HepG2 (cell line): ENCODE measurements around the gene YY1. TPM values are rescaled to one million over a fixed set of nuclear protein-coding genes. Genes with fewer than 3 reads are reported as not detected.

Experiments used
- ARID2 ChIP-seq: sonication (generic); formaldehyde crosslinking; IDR thresholded peaks from 2 replicates; pipeline ENCODE4 v1.8.1; 2022; ENCODE audit warnings: mild to moderate bottlenecking, missing genetic modification reagents, borderline replicate concordance
- CHCHD3 ChIP-seq: sonication (generic); formaldehyde crosslinking; IDR thresholded peaks from 2 replicates; pipeline ENCODE4 v1.8.0; 2022; ENCODE audit warnings: mild to moderate bottlenecking, missing genetic modification reagents, moderate library complexity
- GMEB1 ChIP-seq: sonication (generic); formaldehyde crosslinking; IDR thresholded peaks from 2 replicates; pipeline ENCODE4 v1.5.1; 2020; ENCODE audit warnings: missing genetic modification reagents, mild to moderate bottlenecking, borderline replicate concordance
- PPARG ChIP-seq: conservative IDR thresholded peaks from 2 replicates; pipeline ENCODE4 v1.6.1; 2016; ENCODE audit warnings: missing biosample characterization, missing genetic modification reagents
- RFXAP ChIP-seq: sonication (generic); formaldehyde crosslinking; IDR thresholded peaks from 2 replicates; pipeline ENCODE4 v1.4.0; 2020; ENCODE audit warnings: missing genetic modification reagents, borderline replicate concordance
- UBTF ChIP-seq: sonication (generic); formaldehyde crosslinking; IDR thresholded peaks from 2 replicates; pipeline ENCODE4 v1.4.0; 2020; ENCODE audit warnings: mild to moderate bottlenecking, missing genetic modification reagents
- ZBTB14 ChIP-seq: sonication (generic); formaldehyde crosslinking; IDR thresholded peaks from 2 replicates; pipeline ENCODE4 v1.4.0; 2020; ENCODE audit warnings: missing genetic modification reagents
- ZIK1 ChIP-seq: sonication (generic); formaldehyde crosslinking; IDR thresholded peaks from 2 replicates; pipeline ENCODE4 v1.5.0; 2020; ENCODE audit warnings: mild to moderate bottlenecking, low read depth, missing genetic modification reagents, borderline replicate concordance
- ZNF276 ChIP-seq: sonication (generic); formaldehyde crosslinking; IDR thresholded peaks from 2 replicates; pipeline ENCODE4 v1.4.0; 2020; ENCODE audit warnings: mild to moderate bottlenecking, low read depth, missing genetic modification reagents
- ZNF446 ChIP-seq: sonication (generic); formaldehyde crosslinking; IDR thresholded peaks from 2 replicates; pipeline ENCODE4 v1.5.0; 2020; ENCODE audit warnings: mild to moderate bottlenecking, missing genetic modification reagents
- ZNF772 ChIP-seq: sonication (generic); formaldehyde crosslinking; IDR thresholded peaks from 2 replicates; pipeline ENCODE4 v1.5.0; 2020; ENCODE audit warnings: mild to moderate bottlenecking, missing genetic modification reagents
- ZNF777 ChIP-seq: sonication (generic); formaldehyde crosslinking; IDR thresholded peaks from 2 replicates; pipeline ENCODE4 v1.4.0; 2020; ENCODE audit warnings: missing genetic modification reagents
- ZNF878 ChIP-seq: sonication (generic); formaldehyde crosslinking; IDR thresholded peaks from 2 replicates; pipeline ENCODE4 v1.8.1; 2023; ENCODE audit warnings: mild to moderate bottlenecking, missing genetic modification reagents, moderate library complexity
- polyA plus RNA-seq, 8 experiments: library from polyadenylated mRNA; depleted of rRNA in 3 of 8; stranded (reverse) in 7 of 8; unstranded in 1 of 8; fragments of >200 nt; fragmentation: Illumina TruSeq in 4 of 8; extraction: Trizol in 4 of 8; gene quantifications; 2 replicates each; pipeline versions ENCODE4 v1.2.1 to v1.2.3, GENCODE V29; 2011 to 2016; ENCODE audit warnings: low read depth in 4 of 8, missing spikeins in 1 of 8, mixed read lengths in 1 of 8; ENCODE audit not compliant: insufficient read depth in 1 of 8
- total RNA-seq, 5 experiments: library from RNA; depleted of rRNA; stranded (reverse); fragments of >200 nt; fragmentation: Illumina TruSeq; extraction: Trizol; gene quantifications; 2 replicates each; pipeline ENCODE4 v1.2.3, GENCODE V29; 2016; ENCODE audit warnings: low read depth in 1 of 5
- TF ChIP-seq, protein P1 (sequence below): sonication (generic); formaldehyde crosslinking; IDR thresholded peaks from 2 replicates; pipeline ENCODE4 v1.4.0; 2020; ENCODE audit warnings: missing genetic modification reagents
- TF ChIP-seq, protein P2 (sequence below): sonication (generic); formaldehyde crosslinking; IDR thresholded peaks from 2 replicates; pipeline ENCODE4 v1.5.0; 2020; ENCODE audit warnings: mild to moderate bottlenecking, low read depth, missing genetic modification reagents, borderline replicate concordance
- TF ChIP-seq, protein P3 (sequence below): sonication (generic); formaldehyde crosslinking; IDR thresholded peaks from 2 replicates; pipeline ENCODE4 v1.4.0; 2020; ENCODE audit warnings: low read depth, mild to moderate bottlenecking, missing genetic modification reagents

The YY1 gene
- total and polyA plus RNA-seq, 2 of the 13 experiments (the other 11 are each of a cell fraction or from before 2014, with no cell fraction given), result 29.4 to 68.1 TPM

DNA sequence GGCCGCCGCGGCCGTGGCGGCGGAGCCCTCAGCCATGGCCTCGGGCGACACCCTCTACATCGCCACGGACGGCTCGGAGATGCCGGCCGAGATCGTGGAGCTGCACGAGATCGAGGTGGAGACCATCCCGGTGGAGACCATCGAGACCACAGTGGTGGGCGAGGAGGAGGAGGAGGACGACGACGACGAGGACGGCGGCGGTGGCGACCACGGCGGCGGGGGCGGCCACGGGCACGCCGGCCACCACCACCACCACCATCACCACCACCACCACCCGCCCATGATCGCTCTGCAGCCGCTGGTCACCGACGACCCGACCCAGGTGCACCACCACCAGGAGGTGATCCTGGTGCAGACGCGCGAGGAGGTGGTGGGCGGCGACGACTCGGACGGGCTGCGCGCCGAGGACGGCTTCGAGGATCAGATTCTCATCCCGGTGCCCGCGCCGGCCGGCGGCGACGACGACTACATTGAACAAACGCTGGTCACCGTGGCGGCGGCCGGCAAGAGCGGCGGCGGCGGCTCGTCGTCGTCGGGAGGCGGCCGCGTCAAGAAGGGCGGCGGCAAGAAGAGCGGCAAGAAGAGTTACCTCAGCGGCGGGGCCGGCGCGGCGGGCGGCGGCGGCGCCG lies 381 bp downstream of the YY1 start (continued):
- TF ChIP-seq, protein P1, sequence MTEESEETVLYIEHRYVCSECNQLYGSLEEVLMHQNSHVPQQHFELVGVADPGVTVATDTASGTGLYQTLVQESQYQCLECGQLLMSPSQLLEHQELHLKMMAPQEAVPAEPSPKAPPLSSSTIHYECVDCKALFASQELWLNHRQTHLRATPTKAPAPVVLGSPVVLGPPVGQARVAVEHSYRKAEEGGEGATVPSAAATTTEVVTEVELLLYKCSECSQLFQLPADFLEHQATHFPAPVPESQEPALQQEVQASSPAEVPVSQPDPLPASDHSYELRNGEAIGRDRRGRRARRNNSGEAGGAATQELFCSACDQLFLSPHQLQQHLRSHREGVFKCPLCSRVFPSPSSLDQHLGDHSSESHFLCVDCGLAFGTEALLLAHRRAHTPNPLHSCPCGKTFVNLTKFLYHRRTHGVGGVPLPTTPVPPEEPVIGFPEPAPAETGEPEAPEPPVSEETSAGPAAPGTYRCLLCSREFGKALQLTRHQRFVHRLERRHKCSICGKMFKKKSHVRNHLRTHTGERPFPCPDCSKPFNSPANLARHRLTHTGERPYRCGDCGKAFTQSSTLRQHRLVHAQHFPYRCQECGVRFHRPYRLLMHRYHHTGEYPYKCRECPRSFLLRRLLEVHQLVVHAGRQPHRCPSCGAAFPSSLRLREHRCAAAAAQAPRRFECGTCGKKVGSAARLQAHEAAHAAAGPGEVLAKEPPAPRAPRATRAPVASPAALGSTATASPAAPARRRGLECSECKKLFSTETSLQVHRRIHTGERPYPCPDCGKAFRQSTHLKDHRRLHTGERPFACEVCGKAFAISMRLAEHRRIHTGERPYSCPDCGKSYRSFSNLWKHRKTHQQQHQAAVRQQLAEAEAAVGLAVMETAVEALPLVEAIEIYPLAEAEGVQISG, result 0 out of 2 replicates have a peak, but pooled peaks have one; percentile 0
- TF ChIP-seq ZIK1 (CRISPR knock-in tag) (no peak), ZNF446 (CRISPR knock-in tag) (peak; percentile 78), RFXAP (CRISPR knock-in tag) (no peak), ZBTB14 (CRISPR knock-in tag) (no peak), UBTF (CRISPR knock-in tag) (peak; percentile 55), ZNF276 (no peak), CHCHD3 (CRISPR knock-in tag) (no peak), GMEB1 (CRISPR knock-in tag) (no peak), PPARG (CRISPR knock-in tag) (no peak), ARID2 (CRISPR knock-in tag) (no peak), ZNF777 (no peak), ZNF878 (no peak; the same call in 1 of the 2 replicates), ZNF772 (CRISPR knock-in tag) (no peak; the same call in 1 of the 2 replicates)
- TF ChIP-seq, protein P2, sequence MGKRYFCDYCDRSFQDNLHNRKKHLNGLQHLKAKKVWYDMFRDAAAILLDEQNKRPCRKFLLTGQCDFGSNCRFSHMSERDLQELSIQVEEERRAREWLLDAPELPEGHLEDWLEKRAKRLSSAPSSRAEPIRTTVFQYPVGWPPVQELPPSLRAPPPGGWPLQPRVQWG (CRISPR knock-in tag), result no peak
- TF ChIP-seq, protein P3, sequence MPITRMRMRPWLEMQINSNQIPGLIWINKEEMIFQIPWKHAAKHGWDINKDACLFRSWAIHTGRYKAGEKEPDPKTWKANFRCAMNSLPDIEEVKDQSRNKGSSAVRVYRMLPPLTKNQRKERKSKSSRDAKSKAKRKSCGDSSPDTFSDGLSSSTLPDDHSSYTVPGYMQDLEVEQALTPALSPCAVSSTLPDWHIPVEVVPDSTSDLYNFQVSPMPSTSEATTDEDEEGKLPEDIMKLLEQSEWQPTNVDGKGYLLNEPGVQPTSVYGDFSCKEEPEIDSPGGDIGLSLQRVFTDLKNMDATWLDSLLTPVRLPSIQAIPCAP (CRISPR knock-in tag), result no peak
